OCI-LY3 (cell line): ENCODE data around the gene KLF12.

Source experiments
- CTCF ChIP-seq: fragments of 200-600, 300-600 bp; sonication (generic); IDR thresholded peaks from 2 replicates; pipeline ENCODE4 v1.5.1; 2014; ENCODE audit warnings: antibody characterized with exemption, low read length, low read depth
- EZH2phosphoT487 ChIP-seq: fragments of 200-600 bp; shearing (Covaris generic); IDR thresholded peaks from 2 replicates; pipeline ENCODE4 v1.6.1; 2018; ENCODE audit warnings: antibody characterized with exemption, mixed run types, low read depth

- no peak for TF ChIP-seq CTCF
- TF ChIP-seq EZH2phosphoT487: no peak
Measured at GRCh38 chr13:74182491-74182890, 48.3 kb upstream of the KLF12 start.
